BE2C (cell line): ENCODE data around the gene TMX3.

ENCODE experiments used
- DNase-seq: peaks from one replicate; pipeline ENCODE4 v3.0.0-alpha.2; 2020
- H3K27me3 ChIP-seq: fragments of 250-450 bp; sonication (Bioruptor Pico); 2 replicates; pipeline ENCODE4 v1.5.1; 2020; ENCODE audit warnings: mild to moderate bottlenecking
- H3K36me3 ChIP-seq: fragments of 250-450 bp; sonication (Bioruptor Pico); 2 replicates; pipeline ENCODE4 v1.5.1; 2020; ENCODE audit warnings: mild to moderate bottlenecking
- H3K4me1 ChIP-seq: fragments of 250-450 bp; sonication (Bioruptor Pico); 2 replicates; pipeline ENCODE4 v1.5.1; 2020
- H3K4me3 ChIP-seq: 2 replicates; pipeline ENCODE4 v1.5.1; 2011; ENCODE audit warnings: low read depth, low read length
- H3K9me3 ChIP-seq: fragments of 250-450 bp; sonication (Bioruptor Pico); 2 replicates; pipeline ENCODE4 v1.5.1; 2020
- TF ChIP-seq, protein P1 (sequence below): IDR thresholded peaks from 2 replicates; pipeline ENCODE4 v1.5.1; 2012; ENCODE audit warnings: mild to moderate bottlenecking, low read depth, low read length

TMX3 gene

DNA sequence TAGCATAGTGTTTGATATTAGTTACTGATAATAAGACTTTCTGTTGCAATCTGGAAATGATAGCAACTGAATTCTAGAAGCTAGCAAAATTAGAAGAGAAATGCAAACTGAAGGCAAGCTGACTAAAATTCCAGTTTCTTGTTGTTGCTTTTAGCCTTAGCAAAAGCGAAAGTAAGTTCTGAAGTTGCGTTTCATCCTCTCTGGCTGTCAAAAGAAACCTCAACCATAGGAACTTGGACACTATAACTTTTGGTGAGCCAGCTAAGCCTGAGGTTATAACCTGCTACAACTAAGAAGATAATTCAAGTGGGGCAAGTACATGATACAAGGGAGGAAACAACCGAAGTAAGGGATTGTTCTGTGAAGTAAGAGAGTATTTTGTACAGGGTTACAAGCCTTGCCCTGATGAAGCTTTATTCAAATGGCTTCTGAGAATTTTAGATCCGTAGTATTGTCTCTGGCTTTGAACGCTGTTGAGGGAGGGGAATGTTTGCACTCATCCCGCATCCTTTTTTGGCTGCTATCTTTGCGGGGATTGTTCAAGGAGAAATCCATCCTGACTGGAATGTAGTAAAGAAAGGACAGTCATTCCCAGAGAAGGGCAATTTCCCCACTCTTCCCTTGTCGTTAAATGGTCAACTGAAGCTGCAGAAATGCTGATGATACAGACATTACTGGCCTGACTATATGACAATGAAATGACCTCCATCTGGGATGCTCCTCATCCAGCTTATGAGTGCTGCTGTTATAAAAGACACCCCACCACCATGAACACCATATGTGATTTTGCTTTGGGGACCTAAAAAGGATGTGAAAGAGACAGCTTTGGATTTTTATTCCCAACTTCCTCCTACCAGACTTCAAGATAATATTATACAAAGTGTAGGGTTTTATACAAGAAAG lies 7.0 kb upstream of the TMX3 start:
- TF ChIP-seq, protein P1, sequence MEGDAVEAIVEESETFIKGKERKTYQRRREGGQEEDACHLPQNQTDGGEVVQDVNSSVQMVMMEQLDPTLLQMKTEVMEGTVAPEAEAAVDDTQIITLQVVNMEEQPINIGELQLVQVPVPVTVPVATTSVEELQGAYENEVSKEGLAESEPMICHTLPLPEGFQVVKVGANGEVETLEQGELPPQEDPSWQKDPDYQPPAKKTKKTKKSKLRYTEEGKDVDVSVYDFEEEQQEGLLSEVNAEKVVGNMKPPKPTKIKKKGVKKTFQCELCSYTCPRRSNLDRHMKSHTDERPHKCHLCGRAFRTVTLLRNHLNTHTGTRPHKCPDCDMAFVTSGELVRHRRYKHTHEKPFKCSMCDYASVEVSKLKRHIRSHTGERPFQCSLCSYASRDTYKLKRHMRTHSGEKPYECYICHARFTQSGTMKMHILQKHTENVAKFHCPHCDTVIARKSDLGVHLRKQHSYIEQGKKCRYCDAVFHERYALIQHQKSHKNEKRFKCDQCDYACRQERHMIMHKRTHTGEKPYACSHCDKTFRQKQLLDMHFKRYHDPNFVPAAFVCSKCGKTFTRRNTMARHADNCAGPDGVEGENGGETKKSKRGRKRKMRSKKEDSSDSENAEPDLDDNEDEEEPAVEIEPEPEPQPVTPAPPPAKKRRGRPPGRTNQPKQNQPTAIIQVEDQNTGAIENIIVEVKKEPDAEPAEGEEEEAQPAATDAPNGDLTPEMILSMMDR, result no peak
- Histone ChIP-seq H3K9me3 (no peaks in the 10 kb centered on the region), H3K4me1 (no peaks in the 10 kb centered on the region), H3K27me3 (no peaks in the 10 kb centered on the region), H3K4me3 (no peak overlapping the region), H3K36me3 (no peaks in the 10 kb centered on the region)
- DNase-seq, result no peak

DNA sequence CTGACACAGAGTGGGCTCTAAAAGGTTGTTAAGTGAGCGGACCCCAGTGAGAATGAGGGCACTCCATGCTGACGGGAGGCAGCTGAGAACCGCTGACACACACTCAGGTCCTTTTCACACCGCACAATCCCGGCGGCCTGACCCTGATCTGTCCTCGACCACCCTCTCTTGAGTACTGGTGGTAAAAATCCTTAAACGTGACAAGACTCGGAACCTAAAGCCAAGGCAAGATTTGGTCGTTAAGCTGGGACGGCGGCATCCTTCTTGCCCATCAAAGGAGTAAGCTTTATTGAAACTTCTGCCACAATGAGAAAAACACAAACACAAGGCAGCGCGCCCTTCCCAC lies 569 bp downstream of the TMX3 start:
- Histone ChIP-seq H3K27me3 (no peaks in the 10 kb centered on the region), H3K4me3 (peak overlapping the region; percentile 81), H3K9me3 (no peaks in the 10 kb centered on the region), H3K36me3 (peaks cover 6% of the 10 kb centered on the region; the same call in 1 of the 2 replicates), H3K4me1 (no peaks in the 10 kb centered on the region)
- no peak for DNase-seq
- TF ChIP-seq, protein P1, result no peak

DNA sequence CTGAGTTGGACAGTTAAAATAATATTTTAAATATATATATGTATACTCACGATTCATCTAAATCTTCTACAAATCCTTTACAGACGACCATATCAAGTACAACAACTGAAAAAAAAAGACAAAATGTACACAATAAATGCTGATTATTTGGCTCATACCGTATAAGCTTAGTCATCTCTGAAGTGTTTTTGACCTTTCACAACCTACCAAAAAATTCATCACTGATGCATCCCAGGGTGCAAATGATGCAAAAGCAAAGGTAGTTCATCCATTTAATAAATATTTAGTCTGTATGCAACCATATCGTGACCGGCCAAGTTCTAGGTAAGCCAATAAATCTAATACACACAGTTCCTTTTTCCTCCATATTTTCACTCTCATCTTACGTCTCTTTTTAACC lies 1.1 kb downstream of the TMX3 start:
- H3K36me3 ChIP-seq, result peaks cover 6% of the 10 kb centered on the region; the same call in 1 of the 2 replicates
- DNase-seq, result no peak
- no peaks in the 10 kb centered on the region for H3K27me3 ChIP-seq
- peak overlapping the region; percentile 81 for H3K4me3 ChIP-seq
- no peaks in the 10 kb centered on the region for H3K4me1 ChIP-seq
- TF ChIP-seq, protein P1, result no peak
- no peaks in the 10 kb centered on the region for H3K9me3 ChIP-seq

DNA sequence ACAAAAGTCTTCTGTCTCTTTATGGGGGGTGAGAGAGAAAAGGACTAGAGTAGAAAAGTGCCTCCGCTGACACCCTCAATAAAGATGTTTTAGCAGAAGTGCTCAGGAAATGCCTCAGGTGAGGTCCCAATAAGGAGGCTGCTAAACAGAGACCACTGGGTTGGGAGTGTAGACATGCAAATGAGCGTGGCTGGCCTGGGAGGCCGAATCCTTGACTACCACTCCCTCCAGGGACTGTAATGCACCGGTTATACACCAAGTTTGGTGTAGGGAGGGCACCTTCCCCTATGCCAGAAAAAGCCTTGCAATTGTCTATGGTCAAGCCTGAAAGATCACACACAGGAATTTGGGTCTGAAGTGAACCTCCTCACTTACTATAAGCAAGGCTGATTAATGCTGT lies 1.8 kb downstream of the TMX3 start:
- peaks cover 6% of the 10 kb centered on the region; the same call in 1 of the 2 replicates for H3K36me3 ChIP-seq
- TF ChIP-seq, protein P1, result no peak
- H3K9me3 ChIP-seq, result no peaks in the 10 kb centered on the region
- H3K27me3 ChIP-seq, result no peaks in the 10 kb centered on the region
- H3K4me1 ChIP-seq, result no peaks in the 10 kb centered on the region
- H3K4me3 ChIP-seq, result no peak overlapping the region; the same call in 1 of the 2 replicates
- DNase-seq, result no peak

DNA sequence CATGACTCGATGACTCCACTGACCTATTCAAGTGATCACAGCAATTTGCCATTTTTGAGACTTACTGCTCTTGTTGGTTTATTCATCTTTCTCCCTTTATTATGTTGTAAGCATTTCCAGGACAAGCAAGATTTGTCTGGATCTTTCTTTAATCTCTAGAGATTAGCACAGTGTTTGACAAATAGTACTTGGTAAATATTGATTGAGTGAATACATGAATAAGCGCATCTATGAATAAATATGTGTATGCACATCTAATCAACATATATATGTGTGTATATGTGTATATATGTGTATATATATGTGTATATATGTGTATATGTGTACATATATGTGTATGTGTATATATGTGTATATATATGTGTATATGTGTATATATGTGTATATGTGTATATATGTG lies 7.3 kb downstream of the TMX3 start:
- H3K4me3 ChIP-seq, result no peak overlapping the region
- H3K9me3 ChIP-seq, result no peaks in the 10 kb centered on the region
- peaks cover 6% of the 10 kb centered on the region for H3K36me3 ChIP-seq
- no peaks in the 10 kb centered on the region for H3K4me1 ChIP-seq
- TF ChIP-seq, protein P1, result no peak
- H3K27me3 ChIP-seq, result no peaks in the 10 kb centered on the region
- DNase-seq, result no peak

DNA sequence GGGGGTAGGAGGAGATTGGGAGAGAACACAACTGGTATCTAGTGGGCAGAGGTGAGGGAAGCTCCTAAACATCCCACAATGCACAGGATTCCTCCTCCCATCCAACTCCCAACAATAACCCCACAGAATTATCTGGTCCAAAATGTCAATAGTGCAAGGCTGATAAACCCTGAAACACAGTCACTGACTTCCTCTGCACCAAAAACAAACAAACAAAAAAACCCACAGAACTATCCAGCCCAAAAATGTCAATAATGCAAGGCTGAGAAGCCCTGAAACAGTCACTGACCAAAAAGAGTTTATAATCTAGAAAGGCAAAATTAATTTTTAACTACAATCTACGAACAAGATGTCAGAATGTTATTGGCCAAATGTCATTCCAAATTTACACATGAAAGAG lies 9.8 kb downstream of the TMX3 start:
- no peaks in the 10 kb centered on the region for H3K9me3 ChIP-seq
- no peaks in the 10 kb centered on the region; the same call in 1 of the 2 replicates for H3K36me3 ChIP-seq
- no peaks in the 10 kb centered on the region for H3K4me1 ChIP-seq
- no peak overlapping the region for H3K4me3 ChIP-seq
- TF ChIP-seq, protein P1, result no peak
- DNase-seq, result no peak
- H3K27me3 ChIP-seq, result no peaks in the 10 kb centered on the region
